Hepatocyte (in vitro differentiated cells): ENCODE measurements around the gene TRAF2. TPM values are rescaled to one million over a fixed set of nuclear protein-coding genes. Genes with fewer than 3 reads are reported as not detected.

Source experiments
- DNase-seq: peaks from one replicate; pipeline ENCODE4 v3.0.0-alpha.2; 2016; ENCODE audit warnings: low spot score
- H2AFZ ChIP-seq: fragments of 200-600 bp; sonication (generic); 2 replicates; pipeline ENCODE4 v1.6.0; 2016; ENCODE audit warnings: antibody characterized with exemption, mild to moderate bottlenecking
- H3K27ac ChIP-seq: fragments of 200-600 bp; sonication (generic); 2 replicates; pipeline ENCODE4 v1.5.1; 2016; ENCODE audit warnings: mild to moderate bottlenecking
- H3K27me3 ChIP-seq: fragments of 200-600 bp; sonication (generic); 2 replicates; pipeline ENCODE4 v1.6.1; 2016
- H3K36me3 ChIP-seq: fragments of 200-600 bp; sonication (generic); replicated peaks from 2 replicates; pipeline ENCODE4 v1.5.1; 2016; ENCODE audit warnings: low read depth; ENCODE audit not compliant: insufficient read depth
- H3K4me1 ChIP-seq: fragments of 200-600 bp; sonication (generic); 2 replicates; pipeline ENCODE4 v1.5.1; 2016; ENCODE audit warnings: mild to moderate bottlenecking, moderate library complexity; ENCODE audit not compliant: insufficient read depth
- H3K4me2 ChIP-seq: fragments of 200-600 bp; sonication (generic); 2 replicates; pipeline ENCODE4 v1.6.0; 2016
- H3K4me3 ChIP-seq: fragments of 200-600 bp; sonication (generic); 2 replicates; pipeline ENCODE4 v1.5.1; 2016; ENCODE audit warnings: mild to moderate bottlenecking
- H3K79me2 ChIP-seq: fragments of 200-600 bp; sonication (generic); 2 replicates; pipeline ENCODE4 v1.6.0; 2017; ENCODE audit warnings: mild to moderate bottlenecking
- H3K9me2 ChIP-seq: fragments of 200-600 bp; sonication (generic); replicated peaks from 2 replicates; pipeline ENCODE4 v1.6.0; 2017; ENCODE audit warnings: mild to moderate bottlenecking; ENCODE audit not compliant: insufficient read depth
- H3K9me3 ChIP-seq: fragments of 200-600 bp; sonication (generic); 2 replicates; pipeline ENCODE4 v1.5.1; 2016; ENCODE audit warnings: low read depth, mild to moderate bottlenecking
- H4K20me1 ChIP-seq: fragments of 200-600 bp; sonication (generic); 2 replicates; pipeline ENCODE4 v1.6.0; 2016; ENCODE audit warnings: mild to moderate bottlenecking; ENCODE audit not compliant: insufficient read depth, poor library complexity, severe bottlenecking
- EZH2 ChIP-seq: fragments of 200-600 bp; sonication (generic); IDR thresholded peaks from 2 replicates; pipeline ENCODE4 v1.6.1; 2016; ENCODE audit warnings: antibody characterized with exemption, mild to moderate bottlenecking, borderline replicate concordance
- EZH2phosphoT487 ChIP-seq: fragments of 200-600 bp; sonication (generic); IDR thresholded peaks from one replicate; pipeline ENCODE4 v1.6.1; 2018; ENCODE audit warnings: antibody characterized with exemption, mild to moderate bottlenecking, low read depth, moderate library complexity; ENCODE audit not compliant: unreplicated experiment, severe bottlenecking
- WGBS: methylation state at CpG from one replicate; pipeline ENCODE4 v1.1.6; 2016; ENCODE audit warnings: low lambda C conversion rate; ENCODE audit errors: missing lambda C conversion rate; 5-methylcytosine and 5-hydroxymethylcytosine counted together
- polyA plus RNA-seq: library from polyadenylated mRNA; unstranded; fragments of >200 nt; fragmentation: Nextera tagmentation; extraction: Ambion mirVana; gene quantifications from 2 replicates; pipeline ENCODE4 v1.2.1, GENCODE V29; 2016
- total RNA-seq: library from RNA; depleted of rRNA; stranded (reverse); fragments of >200 nt; gene quantifications from 2 replicates; pipeline ENCODE4 v1.2.3, GENCODE V29; 2014
- TF ChIP-seq, protein P1 (sequence below): fragments of 200-600 bp; sonication (generic); IDR thresholded peaks from 2 replicates; pipeline ENCODE4 v1.5.1; 2016; ENCODE audit warnings: antibody characterized with exemption, mild to moderate bottlenecking; ENCODE audit not compliant: poor library complexity

The TRAF2 gene
- total and polyA plus RNA-seq, 2 experiments from 2014 or later = 7.6 to 12.4 TPM

DNA sequence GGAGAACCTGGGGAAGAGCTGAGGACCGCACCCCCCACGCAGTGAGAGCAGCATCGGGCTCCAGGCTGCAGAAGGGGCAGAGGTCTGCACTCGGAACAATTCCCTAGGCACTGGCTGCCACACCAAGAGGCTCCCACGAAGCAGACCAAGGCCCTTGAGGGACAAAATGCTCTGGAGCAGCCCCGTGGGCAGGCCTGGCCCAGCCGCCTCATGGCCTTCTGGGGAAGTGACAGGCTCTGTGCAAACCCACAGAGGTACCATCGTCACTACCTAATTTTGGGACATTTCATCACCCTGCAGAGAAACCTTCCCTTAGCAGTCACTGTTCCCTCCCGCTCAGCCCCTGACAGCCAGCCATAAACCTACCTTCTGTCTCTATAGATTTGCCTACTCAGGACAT, 42.3 kb downstream of the TRAF2 start:
- Histone ChIP-seq H3K9me3 (no peaks in the 10 kb centered on the region), H3K27ac (no peak overlapping the region), H3K4me1 (no peaks in the 10 kb centered on the region), H3K9me2 (no peaks in the 10 kb centered on the region), H4K20me1 (no peaks in the 10 kb centered on the region), H3K4me2 (no peak overlapping the region), H3K79me2 (no peaks in the 10 kb centered on the region), H3K27me3 (no peaks in the 10 kb centered on the region), H3K4me3 (no peak overlapping the region), H3K36me3 (no peaks in the 10 kb centered on the region), H2AFZ (no peak overlapping the region)
- TF ChIP-seq EZH2 = no peak
- TF ChIP-seq, protein P1, sequence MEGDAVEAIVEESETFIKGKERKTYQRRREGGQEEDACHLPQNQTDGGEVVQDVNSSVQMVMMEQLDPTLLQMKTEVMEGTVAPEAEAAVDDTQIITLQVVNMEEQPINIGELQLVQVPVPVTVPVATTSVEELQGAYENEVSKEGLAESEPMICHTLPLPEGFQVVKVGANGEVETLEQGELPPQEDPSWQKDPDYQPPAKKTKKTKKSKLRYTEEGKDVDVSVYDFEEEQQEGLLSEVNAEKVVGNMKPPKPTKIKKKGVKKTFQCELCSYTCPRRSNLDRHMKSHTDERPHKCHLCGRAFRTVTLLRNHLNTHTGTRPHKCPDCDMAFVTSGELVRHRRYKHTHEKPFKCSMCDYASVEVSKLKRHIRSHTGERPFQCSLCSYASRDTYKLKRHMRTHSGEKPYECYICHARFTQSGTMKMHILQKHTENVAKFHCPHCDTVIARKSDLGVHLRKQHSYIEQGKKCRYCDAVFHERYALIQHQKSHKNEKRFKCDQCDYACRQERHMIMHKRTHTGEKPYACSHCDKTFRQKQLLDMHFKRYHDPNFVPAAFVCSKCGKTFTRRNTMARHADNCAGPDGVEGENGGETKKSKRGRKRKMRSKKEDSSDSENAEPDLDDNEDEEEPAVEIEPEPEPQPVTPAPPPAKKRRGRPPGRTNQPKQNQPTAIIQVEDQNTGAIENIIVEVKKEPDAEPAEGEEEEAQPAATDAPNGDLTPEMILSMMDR = no peak
- no peak for TF ChIP-seq EZH2phosphoT487
- no peak for DNase-seq
- WGBS = 92% methylated on average over 9 of the region's 9 CpGs

DNA sequence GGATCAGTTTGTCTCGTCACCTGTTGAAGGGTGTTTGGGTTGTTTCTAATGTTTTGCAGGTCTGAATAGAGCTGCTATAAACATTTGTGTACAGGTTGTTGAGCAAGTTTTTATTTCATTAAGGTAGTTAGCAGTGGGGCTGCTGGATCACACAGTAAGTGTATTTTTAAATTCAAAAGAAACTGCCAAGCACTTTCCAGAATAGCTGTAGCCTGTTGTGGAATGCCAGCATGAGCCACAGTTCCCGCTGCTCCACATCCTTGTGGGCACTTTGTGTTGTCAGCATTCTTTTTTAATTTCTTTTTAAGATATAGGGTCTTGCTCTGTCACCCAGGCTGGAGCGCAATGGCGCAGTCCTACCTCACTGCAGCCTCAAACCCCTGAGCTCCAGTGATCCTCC, 43.7 kb downstream of the TRAF2 start:
- WGBS = 97% methylated on average over 4 of the region's 4 CpGs
- no peak for DNase-seq
- TF ChIP-seq EZH2 = no peak
- TF ChIP-seq, protein P1 = no peak
- no peak for TF ChIP-seq EZH2phosphoT487

DNA sequence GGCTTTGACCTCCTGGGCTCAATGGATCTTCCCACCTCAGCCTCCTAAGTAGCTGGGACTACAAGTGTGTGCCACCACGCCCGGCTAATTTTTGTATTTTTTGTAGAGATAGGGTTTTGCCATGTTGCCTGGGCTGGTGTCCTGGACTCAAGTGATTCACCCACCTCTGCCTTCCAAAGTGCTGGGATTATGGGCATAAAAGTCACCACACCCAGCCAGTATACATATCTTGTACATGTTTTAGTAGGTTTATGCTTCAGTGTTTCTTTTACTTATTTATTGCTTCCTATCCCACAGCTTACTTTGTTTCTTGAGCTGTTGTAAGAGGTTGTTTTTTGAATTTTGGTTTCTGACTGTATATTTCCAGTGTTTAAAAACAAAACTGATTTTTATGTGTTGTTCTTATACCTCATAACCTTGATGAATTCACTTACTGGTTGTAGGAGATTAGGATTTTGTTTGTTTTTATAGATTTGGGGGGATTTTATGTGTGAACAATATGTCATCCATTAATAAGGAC, 45.4 kb downstream of the TRAF2 start:
- no peak overlapping the region for H3K4me2 ChIP-seq
- H3K4me1 ChIP-seq = no peaks in the 10 kb centered on the region
- no peak for DNase-seq
- no peaks in the 10 kb centered on the region for H3K9me2 ChIP-seq
- no peaks in the 10 kb centered on the region for H3K79me2 ChIP-seq
- no peak overlapping the region for H3K27ac ChIP-seq
- TF ChIP-seq EZH2phosphoT487 (no peak), EZH2 (no peak)
- TF ChIP-seq, protein P1 = no peak
- H3K9me3 ChIP-seq = no peaks in the 10 kb centered on the region
- H3K36me3 ChIP-seq = no peaks in the 10 kb centered on the region
- H4K20me1 ChIP-seq = no peaks in the 10 kb centered on the region
- no peak overlapping the region for H2AFZ ChIP-seq
- no peaks in the 10 kb centered on the region for H3K27me3 ChIP-seq
- 98% methylated on average over 2 of the region's 2 CpGs for WGBS
- no peak overlapping the region for H3K4me3 ChIP-seq

More for the DNA sequence above, 43.7 kb downstream of the TRAF2 start:
- Histone ChIP-seq H3K27ac (no peak overlapping the region), H2AFZ (no peak overlapping the region), H3K36me3 (no peaks in the 10 kb centered on the region), H3K27me3 (no peaks in the 10 kb centered on the region), H3K79me2 (no peaks in the 10 kb centered on the region), H3K9me3 (no peaks in the 10 kb centered on the region), H3K4me2 (no peak overlapping the region), H3K4me1 (no peaks in the 10 kb centered on the region), H3K4me3 (no peak overlapping the region), H4K20me1 (no peaks in the 10 kb centered on the region), H3K9me2 (no peaks in the 10 kb centered on the region)
